Ovary (tissue), 9 donors: ENCODE data around the gene PKN1. TPM values are rescaled to one million over a fixed set of nuclear protein-coding genes. Genes with fewer than 3 reads are reported as not detected.
"Not testable (repeated sequence)": the region's sequence is repeated elsewhere in the genome, so short reads cannot be mapped to it uniquely, and the experiment has no call there.

Experiments
- DNase-seq, 5 donors: peaks; one replicate each; pipeline ENCODE4 v3.0.0-alpha.2; 2019 to 2020
- H3K27ac ChIP-seq, 2 donors: fragments of 200-600 bp; one replicate each; pipeline versions ENCODE4 v1.5.1 to v1.8.0; 2019 to 2022
- H3K27me3 ChIP-seq: fragments of 200-600 bp; one replicate; pipeline ENCODE4 v1.8.0; 2022
- H3K36me3 ChIP-seq: fragments of 200-600 bp; sonication (generic); one replicate; pipeline ENCODE4 v1.5.1; 2019
- H3K4me1 ChIP-seq: one replicate; pipeline ENCODE4 v1.8.1; 2013; ENCODE audit warnings: mild to moderate bottlenecking, moderate library complexity; ENCODE audit not compliant: insufficient read depth
- H3K4me3 ChIP-seq: fragments of 200-600 bp; sonication (generic); one replicate; pipeline ENCODE4 v1.5.1; 2017
- H3K9me3 ChIP-seq, 2 donors: fragments of 200-600 bp in 1 of 2; sonication (generic) in 1 of 2; one replicate each; pipeline versions ENCODE4 v1.5.1 to v1.8.1; 2013 to 2019; ENCODE audit warnings: mild to moderate bottlenecking in 1 of 2, moderate library complexity in 1 of 2
- EP300 ChIP-seq: sonication (generic); formaldehyde crosslinking; IDR thresholded peaks from one replicate; pipeline ENCODE4 v1.6.1; 2017; ENCODE audit warnings: antibody characterized with exemption
- POLR2A ChIP-seq: fragments of 450-650 bp; IDR thresholded peaks from one replicate; pipeline ENCODE4 v1.6.1; 2017; ENCODE audit warnings: antibody characterized with exemption, mild to moderate bottlenecking, moderate library complexity
- WGBS, 3 donors: extraction: QIAGEN DNeasy Blood & Tissue Kit in 1 of 3; methylation state at CpG; one replicate each; pipeline versions ENCODE4 v1.1.5 to v1.1.7; 2013 to 2017; 5-methylcytosine and 5-hydroxymethylcytosine counted together
- intact Hi-C, 4 donors: fragments of 100-400 bp; cut with DNase I; formaldehyde crosslinking; loops; one replicate each; pipeline versions ENCODE4 v1.11.0 to v1.15.1; 2022 to 2023
- polyA plus RNA-seq, 2 donors: library from polyadenylated mRNA; stranded (reverse); fragments of 200-250 nt in 1 of 2; fragments of 350-450 nt in 1 of 2; fragmentation: Illumina TruSeq in 1 of 2; extraction: RNeasy Lipid Tissue Mini Kit (QIAGEN cat#74804) in 1 of 2; gene quantifications; one replicate each; pipeline ENCODE4 v1.2.3, GENCODE V29; 2013 to 2014
- total RNA-seq, 7 donors: library from RNA; depleted of rRNA in 2 of 7; stranded (reverse); fragments of >200 nt in 2 of 7; fragmentation: NEBNext Ultra II Directional in 3 of 7; extraction: Animal tissue kit (Norgen Biotek cat#: 25700) in 3 of 7; gene quantifications; one replicate each; pipeline versions ENCODE4 v1.1.0 to v1.2.4, GENCODE V29; 2016 to 2023
- TF ChIP-seq, protein P1 (sequence below), 3 donors: fragments of 450-650 bp in 2 of 3; fragments of 200-600 bp in 1 of 3; IDR thresholded peaks; one replicate each; pipeline versions ENCODE4 v1.5.1 to v1.8.0; 2016 to 2022; ENCODE audit warnings: antibody characterized with exemption in 3 of 3, mild to moderate bottlenecking in 1 of 3
- donor health status: DM: no; HTN: no; CAD: no; lungs with moderate emphysema.
- donor health status: DM: no; HTN: no; CAD: no.
- donor health status: Bipolar disorder and iron deficiency.
- donor health status: DM: yes; HTN: yes; CAD: no.
- donor health status: DM: no; HTN: no; CAD: no.
- donor health status: DM: yes; HTN: yes; CAD: no.

PKN1 gene
- total and polyA plus RNA-seq, 9 donors = 16.6 to 128 (median 68.6) TPM

GRCh38 chr19:14502334-14503092 is 69.4 kb downstream of the PKN1 start:
- no peak overlapping the region for H3K27ac ChIP-seq
- no peak for DNase-seq
- H3K27me3 ChIP-seq = no peaks in the 10 kb centered on the region
- H3K4me1 ChIP-seq = no peaks in the 10 kb centered on the region
- H3K36me3 ChIP-seq = no peaks in the 10 kb centered on the region
- H3K9me3 ChIP-seq = no peaks in the 10 kb centered on the region
- H3K4me3 ChIP-seq = no peak overlapping the region
- intact Hi-C loops = no loop called here
- no peak for TF ChIP-seq EP300
- no peak for TF ChIP-seq POLR2A
- TF ChIP-seq, protein P1, sequence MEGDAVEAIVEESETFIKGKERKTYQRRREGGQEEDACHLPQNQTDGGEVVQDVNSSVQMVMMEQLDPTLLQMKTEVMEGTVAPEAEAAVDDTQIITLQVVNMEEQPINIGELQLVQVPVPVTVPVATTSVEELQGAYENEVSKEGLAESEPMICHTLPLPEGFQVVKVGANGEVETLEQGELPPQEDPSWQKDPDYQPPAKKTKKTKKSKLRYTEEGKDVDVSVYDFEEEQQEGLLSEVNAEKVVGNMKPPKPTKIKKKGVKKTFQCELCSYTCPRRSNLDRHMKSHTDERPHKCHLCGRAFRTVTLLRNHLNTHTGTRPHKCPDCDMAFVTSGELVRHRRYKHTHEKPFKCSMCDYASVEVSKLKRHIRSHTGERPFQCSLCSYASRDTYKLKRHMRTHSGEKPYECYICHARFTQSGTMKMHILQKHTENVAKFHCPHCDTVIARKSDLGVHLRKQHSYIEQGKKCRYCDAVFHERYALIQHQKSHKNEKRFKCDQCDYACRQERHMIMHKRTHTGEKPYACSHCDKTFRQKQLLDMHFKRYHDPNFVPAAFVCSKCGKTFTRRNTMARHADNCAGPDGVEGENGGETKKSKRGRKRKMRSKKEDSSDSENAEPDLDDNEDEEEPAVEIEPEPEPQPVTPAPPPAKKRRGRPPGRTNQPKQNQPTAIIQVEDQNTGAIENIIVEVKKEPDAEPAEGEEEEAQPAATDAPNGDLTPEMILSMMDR (IDR thresholded peaks at IDR 0.05) = no peak
- WGBS, 3 donors = 71 to 77% (median 72%) methylated on average over 11 of the region's 11 CpGs

- no peaks in the 10 kb centered on the region for H3K27me3 ChIP-seq
- intact Hi-C loops = no loop called here
- TF ChIP-seq POLR2A (no peak), EP300 (no peak)
- TF ChIP-seq, protein P1 (IDR thresholded peaks at IDR 0.05) = no peak
- no peak overlapping the region for H3K27ac ChIP-seq
- DNase-seq = no peak
- WGBS, 3 donors = 64 to 69% (median 68%) methylated on average over 1 of the region's 1 CpG
- H3K9me3 ChIP-seq = no peaks in the 10 kb centered on the region
- no peak overlapping the region for H3K4me3 ChIP-seq
- H3K36me3 ChIP-seq = no peaks in the 10 kb centered on the region
- no peaks in the 10 kb centered on the region for H3K4me1 ChIP-seq
These were observed 70.2 kb downstream of the PKN1 start for GRCh38 chr19:14503285-14503684.

GRCh38 chr19:14504575-14504974 is 71.5 kb downstream of the PKN1 start:
- H3K4me1 ChIP-seq, intact Hi-C loops: not testable (repeated sequence)

DNA sequence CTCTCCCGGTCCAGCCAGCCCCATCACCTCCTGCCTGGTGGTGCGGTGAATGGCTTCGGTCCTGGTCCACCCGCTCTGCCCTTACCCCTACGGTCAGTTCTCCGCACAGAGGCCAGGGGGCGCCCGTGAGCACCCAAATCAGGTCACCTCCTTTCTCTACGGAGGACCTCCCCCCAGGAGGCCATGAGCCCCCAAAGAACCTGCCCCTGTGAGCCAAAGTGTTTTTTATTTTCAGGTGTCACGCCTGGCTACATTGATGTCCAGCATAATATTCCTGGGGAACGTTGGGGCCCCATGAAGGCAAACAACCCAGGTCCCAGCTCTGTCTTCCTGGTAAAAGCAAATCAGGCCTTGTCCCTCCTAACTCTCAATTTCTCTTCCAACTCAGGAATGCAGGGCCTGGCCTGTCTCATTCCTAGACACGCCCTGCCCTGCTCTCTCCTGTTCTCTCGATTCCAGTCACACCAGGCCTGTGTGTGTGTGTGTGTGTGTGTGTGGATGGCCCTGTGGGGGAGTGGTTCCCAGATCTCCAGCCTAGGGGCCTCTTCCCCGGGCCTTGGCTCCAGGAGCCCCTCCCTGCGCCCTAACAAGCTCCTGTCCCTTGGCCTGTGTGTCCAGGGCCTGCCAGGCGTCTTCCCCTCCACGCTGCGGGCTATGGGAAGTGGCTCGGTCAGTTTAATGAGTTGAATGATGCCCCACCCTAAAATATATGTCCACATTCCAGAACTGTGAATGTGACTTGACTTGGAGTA is 72.6 kb downstream of the PKN1 start:
- Histone ChIP-seq H3K4me1 (no peaks in the 10 kb centered on the region), H3K27me3 (no peaks in the 10 kb centered on the region), H3K9me3 (no peaks in the 10 kb centered on the region), H3K4me3 (no peak overlapping the region), H3K36me3 (no peaks in the 10 kb centered on the region), H3K27ac (no peak overlapping the region)
- WGBS, 3 donors = 50 to 57% (median 53%) methylated on average over 19 of the region's 19 CpGs
- TF ChIP-seq, protein P1 (IDR thresholded peaks at IDR 0.05) = no peak
- TF ChIP-seq POLR2A (no peak), EP300 (no peak)
- DNase-seq = no peak
- intact Hi-C loops = no loop called here

More at GRCh38 chr19:14504575-14504974, 71.5 kb downstream of the PKN1 start:
- H3K4me3 ChIP-seq, H3K9me3 ChIP-seq, H3K27me3 ChIP-seq, H3K27ac ChIP-seq, DNase-seq, H3K36me3 ChIP-seq: not testable (repeated sequence)
- 86 to 92% (median 91%) methylated on average over 8 of the region's 8 CpGs for WGBS, 3 donors
